ENCODE results near the gene TRIM9.

DNA sequence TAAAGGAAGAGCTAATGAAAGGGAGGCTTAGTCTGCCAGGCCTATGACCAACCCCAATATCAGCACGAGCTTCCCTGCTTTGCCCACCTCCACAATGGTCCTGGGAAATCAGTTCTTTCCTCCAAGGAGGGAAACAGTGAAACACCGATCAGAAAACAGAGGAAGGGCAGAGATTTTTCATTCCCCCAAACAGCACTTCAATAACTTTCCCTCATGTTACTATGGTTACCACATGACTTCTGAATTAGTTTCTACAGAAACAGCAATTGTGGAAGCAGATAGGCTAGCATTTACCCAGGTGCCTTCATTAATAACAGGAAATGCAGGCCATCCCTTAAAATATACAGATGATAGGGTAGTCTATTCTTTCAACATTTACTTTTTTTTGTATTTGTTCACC, 35.9 kb downstream of the TRIM9 start:
- TF ChIP-seq, protein P1, sequence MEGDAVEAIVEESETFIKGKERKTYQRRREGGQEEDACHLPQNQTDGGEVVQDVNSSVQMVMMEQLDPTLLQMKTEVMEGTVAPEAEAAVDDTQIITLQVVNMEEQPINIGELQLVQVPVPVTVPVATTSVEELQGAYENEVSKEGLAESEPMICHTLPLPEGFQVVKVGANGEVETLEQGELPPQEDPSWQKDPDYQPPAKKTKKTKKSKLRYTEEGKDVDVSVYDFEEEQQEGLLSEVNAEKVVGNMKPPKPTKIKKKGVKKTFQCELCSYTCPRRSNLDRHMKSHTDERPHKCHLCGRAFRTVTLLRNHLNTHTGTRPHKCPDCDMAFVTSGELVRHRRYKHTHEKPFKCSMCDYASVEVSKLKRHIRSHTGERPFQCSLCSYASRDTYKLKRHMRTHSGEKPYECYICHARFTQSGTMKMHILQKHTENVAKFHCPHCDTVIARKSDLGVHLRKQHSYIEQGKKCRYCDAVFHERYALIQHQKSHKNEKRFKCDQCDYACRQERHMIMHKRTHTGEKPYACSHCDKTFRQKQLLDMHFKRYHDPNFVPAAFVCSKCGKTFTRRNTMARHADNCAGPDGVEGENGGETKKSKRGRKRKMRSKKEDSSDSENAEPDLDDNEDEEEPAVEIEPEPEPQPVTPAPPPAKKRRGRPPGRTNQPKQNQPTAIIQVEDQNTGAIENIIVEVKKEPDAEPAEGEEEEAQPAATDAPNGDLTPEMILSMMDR (IDR thresholded peaks at IDR 0.05) = no peak
- TF ChIP-seq EZH2 (IDR thresholded peaks at IDR 0.05) (no peak), EZH2phosphoT487 (IDR thresholded peaks at IDR 0.05) (no peak)

Measured in neural progenitor cell (in vitro differentiated cells).